ENCODE measurements around the gene PCCA. TPM values are rescaled to one million over a fixed set of nuclear protein-coding genes. Genes with fewer than 3 reads are reported as not detected.

PCCA gene
- total RNA-seq, 4 donors from 2014 or later: 29.5 to 55.5 (median 38.3) TPM

DNA sequence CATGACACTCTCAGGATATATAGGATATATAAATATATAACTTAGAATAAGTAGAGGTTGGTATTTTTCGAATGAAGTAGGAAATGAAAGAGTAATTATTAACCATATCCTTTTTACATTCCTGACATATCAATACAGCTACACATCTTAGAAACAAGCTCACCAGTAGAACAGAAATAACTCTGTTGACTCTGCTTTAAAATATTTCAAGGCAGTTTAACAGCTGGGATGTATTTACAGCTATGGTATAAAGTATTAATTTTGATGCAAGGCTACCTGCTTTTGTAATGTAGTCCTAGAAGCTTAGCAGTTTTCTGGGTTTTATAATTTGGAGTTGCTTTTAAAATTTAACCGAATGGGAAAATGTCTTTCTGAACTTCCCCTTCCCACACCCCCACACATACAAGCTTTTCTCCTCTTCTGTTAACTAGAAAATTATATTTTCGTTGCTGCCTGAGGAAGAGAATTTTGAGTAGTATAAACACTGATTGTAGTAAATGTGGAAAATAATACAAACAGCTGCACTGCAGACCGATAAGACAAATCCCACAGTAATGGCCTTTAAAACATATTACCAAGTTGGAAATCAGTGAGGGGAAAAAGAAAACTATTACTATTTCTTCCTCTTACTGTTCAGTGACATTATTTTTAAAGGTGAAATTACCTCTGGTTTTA is 352.0 kb downstream of the PCCA start:
- Histone ChIP-seq H3K4me1 (peaks cover 0 to 12% (median 0%) of the 10 kb centered on the region in 4 donors), H3K27me3 (no peaks in the 10 kb centered on the region), H3K27ac (no peak overlapping the region), H3K9me3 (no peaks in the 10 kb centered on the region), H3K36me3 (peaks cover 0 to 4% (median 0%) of the 10 kb centered on the region in 3 donors), H3K4me3 (no peak overlapping the region)
- TF ChIP-seq, protein P1, sequence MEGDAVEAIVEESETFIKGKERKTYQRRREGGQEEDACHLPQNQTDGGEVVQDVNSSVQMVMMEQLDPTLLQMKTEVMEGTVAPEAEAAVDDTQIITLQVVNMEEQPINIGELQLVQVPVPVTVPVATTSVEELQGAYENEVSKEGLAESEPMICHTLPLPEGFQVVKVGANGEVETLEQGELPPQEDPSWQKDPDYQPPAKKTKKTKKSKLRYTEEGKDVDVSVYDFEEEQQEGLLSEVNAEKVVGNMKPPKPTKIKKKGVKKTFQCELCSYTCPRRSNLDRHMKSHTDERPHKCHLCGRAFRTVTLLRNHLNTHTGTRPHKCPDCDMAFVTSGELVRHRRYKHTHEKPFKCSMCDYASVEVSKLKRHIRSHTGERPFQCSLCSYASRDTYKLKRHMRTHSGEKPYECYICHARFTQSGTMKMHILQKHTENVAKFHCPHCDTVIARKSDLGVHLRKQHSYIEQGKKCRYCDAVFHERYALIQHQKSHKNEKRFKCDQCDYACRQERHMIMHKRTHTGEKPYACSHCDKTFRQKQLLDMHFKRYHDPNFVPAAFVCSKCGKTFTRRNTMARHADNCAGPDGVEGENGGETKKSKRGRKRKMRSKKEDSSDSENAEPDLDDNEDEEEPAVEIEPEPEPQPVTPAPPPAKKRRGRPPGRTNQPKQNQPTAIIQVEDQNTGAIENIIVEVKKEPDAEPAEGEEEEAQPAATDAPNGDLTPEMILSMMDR (IDR thresholded peaks at IDR 0.05): no peak
- TF ChIP-seq EP300 (IDR thresholded peaks at IDR 0.05): no peak
- TF ChIP-seq POLR2A (IDR thresholded peaks at IDR 0.05): no peak
- WGBS, 2 donors: 24 to 26% methylated on average over 4 of the region's 4 CpGs
- DNase-seq (ENCODE audit: low spot score in 2 of 2): no peak

DNA sequence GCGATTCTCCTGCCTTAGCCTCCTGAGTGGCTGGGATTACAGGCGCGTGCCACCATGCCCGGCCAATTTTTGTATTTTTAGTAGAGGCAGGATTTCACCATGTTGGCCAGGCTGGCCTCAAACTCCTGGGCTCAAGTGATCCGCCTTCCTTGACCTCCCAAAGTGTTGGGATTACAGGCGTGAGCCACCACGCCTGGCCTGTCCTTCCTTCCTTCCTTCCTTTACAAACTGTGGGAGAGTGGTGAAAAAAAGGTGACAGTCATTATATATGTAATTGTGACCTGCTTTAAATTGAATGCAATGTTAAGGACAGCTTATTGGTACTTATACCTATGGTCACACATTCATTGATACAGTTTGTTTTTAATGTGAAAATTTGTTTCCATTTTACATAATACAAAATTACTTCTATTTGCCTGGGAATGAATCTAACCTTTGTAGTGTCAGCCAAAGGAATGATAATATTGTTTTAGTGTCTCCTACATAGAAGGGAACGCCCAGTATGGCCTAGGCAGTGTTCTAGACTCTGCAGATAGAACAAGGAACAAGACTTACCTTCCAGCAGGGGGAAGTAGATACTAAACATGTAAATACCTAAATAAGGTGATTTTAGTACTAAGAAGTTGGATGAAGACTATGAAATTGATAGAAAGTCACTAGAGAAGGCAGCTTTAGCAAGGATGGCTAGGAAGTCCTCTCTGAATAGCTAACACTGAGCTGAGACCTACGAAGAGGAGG is 353.4 kb downstream of the PCCA start:
- TF ChIP-seq, protein P1 (IDR thresholded peaks at IDR 0.05): no peak
- TF ChIP-seq POLR2A (IDR thresholded peaks at IDR 0.05) (no peak), EP300 (IDR thresholded peaks at IDR 0.05) (no peak)
- H3K27ac ChIP-seq: no peak overlapping the region
- 91 to 94% methylated on average over 9 of the region's 9 CpGs for WGBS, 2 donors

DNA sequence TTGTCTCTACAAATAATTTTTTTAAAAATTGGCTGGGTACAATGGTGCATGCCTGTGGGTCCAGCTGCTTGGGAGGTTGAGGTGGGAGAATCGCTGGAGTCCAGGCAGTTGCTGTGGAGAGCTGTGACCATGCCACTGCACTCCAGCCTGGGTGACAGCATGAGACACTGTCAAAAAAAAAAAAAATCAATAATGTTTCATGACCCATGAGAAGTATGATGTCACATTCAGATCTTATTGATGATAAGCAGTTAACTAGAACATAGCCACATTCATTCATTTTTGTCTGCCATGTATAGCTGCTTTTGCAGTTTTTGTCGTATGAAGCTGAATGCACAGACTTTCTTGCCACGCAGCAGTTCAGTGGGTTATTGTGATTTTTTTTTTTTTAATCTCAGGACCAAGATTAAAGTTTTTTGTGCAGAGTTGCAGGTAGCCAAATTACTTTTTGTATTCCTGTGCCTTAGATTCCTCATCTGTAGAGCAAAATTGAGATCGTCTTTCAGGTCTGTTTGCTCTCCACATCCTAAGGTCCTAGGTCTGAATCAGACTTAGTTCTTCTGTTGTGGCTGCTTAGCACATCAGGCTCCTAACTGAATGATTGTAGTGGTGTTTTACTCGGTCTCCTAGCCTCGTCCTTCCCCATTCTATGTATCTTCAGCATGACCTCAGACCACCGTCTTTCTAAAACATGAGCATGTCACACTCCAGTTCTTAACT is 354.5 kb downstream of the PCCA start:
- 88 to 89% methylated on average over 7 of the region's 7 CpGs for WGBS, 2 donors

More for the DNA sequence above, 353.4 kb downstream of the PCCA start:
- Histone ChIP-seq H3K4me3 (no peak overlapping the region), H3K27me3 (no peaks in the 10 kb centered on the region), H3K36me3 (peaks cover 0 to 6% (median 0%) of the 10 kb centered on the region in 3 donors), H3K4me1 (peaks cover 0 to 12% (median 0%) of the 10 kb centered on the region in 4 donors), H3K9me3 (no peaks in the 10 kb centered on the region)
- DNase-seq (ENCODE audit: low spot score in 2 of 2): no peak

DNA sequence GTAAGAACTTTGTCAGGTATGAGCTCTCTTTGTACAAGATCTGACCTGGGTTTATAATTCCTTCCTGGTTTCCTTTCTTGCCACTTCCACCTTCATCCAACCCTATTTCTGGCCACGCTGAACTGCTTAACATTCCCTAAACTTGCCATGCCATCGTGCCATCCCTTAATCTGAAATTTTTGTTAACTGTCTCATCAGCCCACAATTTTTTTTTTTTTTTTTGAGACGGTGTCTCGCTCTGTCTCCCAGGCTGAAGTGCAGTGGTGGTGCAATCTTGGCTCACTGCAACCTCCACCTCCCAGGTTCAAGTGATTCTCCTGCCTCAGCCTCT is 355.1 kb downstream of the PCCA start:
- Histone ChIP-seq H3K27me3 (no peaks in the 10 kb centered on the region), H3K4me1 (peaks cover 0 to 12% (median 0%) of the 10 kb centered on the region in 4 donors), H3K9me3 (no peaks in the 10 kb centered on the region), H3K27ac (no peak overlapping the region), H3K4me3 (no peak overlapping the region), H3K36me3 (peaks cover 0 to 23% (median 0%) of the 10 kb centered on the region in 3 donors)
- 94 to 96% methylated on average over 4 of the region's 4 CpGs for WGBS, 2 donors
- TF ChIP-seq POLR2A (IDR thresholded peaks at IDR 0.05): no peak
- TF ChIP-seq EP300 (IDR thresholded peaks at IDR 0.05): no peak
- TF ChIP-seq, protein P1 (IDR thresholded peaks at IDR 0.05): no peak
- no peak for DNase-seq (ENCODE audit: low spot score in 2 of 2)

More for the DNA sequence above, 354.5 kb downstream of the PCCA start:
- Histone ChIP-seq H3K4me1 (peaks cover 0 to 12% (median 0%) of the 10 kb centered on the region in 4 donors), H3K9me3 (no peaks in the 10 kb centered on the region), H3K4me3 (no peak overlapping the region), H3K27ac (no peak overlapping the region), H3K27me3 (no peaks in the 10 kb centered on the region), H3K36me3 (peaks cover 0 to 18% (median 0%) of the 10 kb centered on the region in 3 donors)
- DNase-seq (ENCODE audit: low spot score in 2 of 2): no peak
- TF ChIP-seq, protein P1 (IDR thresholded peaks at IDR 0.05): no peak
- no peak for TF ChIP-seq POLR2A (IDR thresholded peaks at IDR 0.05)
- TF ChIP-seq EP300 (IDR thresholded peaks at IDR 0.05): no peak

Measured in tibial nerve (tissue), 4 donors.